COLO829 (cell line): ENCODE data around the gene ELANE.
"Not testable (repeated sequence)": the region's sequence is repeated elsewhere in the genome, so short reads cannot be mapped to it uniquely, and the experiment has no call there.

Experiments used
- DNase-seq: peaks from one replicate; pipeline ENCODE4 v3.0.0; 2012; ENCODE audit warnings: low spot score

Gene ELANE

DNA sequence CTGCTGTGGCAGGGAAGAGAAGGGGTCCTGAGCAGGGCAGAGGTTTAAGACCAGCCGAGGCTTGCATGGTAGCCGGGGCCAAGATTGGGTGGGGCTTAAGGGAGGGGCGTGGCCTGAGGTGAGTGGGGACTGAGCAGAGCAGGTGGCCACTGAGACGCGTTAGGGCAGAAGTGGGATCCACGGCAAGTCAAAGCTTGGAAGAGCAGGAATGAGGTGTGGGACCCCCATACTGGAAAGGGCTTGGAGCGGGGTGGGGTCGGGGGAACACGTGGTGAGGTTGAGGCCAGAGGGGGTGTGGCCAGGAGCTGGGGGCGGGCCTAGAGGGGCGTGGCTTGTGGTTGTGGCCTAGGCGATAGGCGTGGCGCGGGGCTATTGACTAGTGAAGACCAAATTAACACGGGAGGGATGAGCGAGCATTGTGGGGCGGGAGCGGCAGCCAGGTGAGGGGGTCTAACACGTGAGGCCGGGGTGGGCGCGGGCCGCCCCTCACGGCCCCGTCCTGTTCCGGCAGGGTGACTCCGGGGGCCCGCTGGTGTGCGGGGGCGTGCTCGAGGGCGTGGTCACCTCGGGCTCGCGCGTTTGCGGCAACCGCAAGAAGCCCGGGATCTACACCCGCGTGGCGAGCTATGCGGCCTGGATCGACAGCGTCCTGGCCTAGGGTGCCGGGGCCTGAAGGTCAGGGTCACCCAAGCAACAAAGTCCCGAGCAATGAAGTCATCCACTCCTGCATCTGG is 10.6 kb downstream of the ELANE start:
- DNase-seq: peak; percentile 77

DNA sequence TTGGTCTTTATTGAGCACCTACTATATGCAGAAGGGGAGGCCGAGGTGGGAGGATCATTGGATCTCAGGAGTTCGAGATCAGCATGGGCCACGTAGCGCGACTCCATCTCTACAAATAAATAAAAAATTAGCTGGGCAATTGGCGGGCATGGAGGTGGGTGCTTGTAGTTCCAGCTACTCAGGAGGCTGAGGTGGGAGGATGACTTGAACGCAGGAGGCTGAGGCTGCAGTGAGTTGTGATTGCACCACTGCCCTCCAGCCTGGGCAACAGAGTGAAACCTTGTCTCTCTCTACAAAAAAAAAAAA is 11.2 kb downstream of the ELANE start:
- no peak for DNase-seq

DNA sequence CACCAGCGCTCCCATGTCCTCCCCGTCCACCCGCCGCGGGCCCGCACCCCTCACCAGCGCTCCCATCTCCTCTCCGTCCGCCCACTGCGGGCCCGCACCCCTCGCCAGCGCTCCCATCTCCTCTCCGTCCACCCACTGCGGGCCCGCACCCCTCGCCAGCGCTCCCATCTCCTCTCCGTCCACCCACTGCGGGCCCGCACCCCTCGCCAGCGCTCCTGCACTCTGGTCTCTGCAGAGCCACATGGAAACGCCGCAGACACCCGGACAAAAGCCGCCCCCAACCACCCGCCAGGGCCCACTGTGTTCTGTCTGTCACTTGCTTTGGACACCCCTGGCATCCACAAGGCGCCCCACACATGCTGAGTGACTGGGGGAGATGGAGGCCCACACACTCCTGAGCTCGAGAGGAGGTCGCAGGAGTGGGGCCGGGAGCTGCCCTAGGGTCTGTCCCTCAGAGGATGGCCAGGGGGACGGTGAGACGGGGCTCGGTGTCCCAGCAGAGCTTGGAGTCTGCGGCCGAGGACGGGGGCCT is 14.7 kb downstream of the ELANE start:
- DNase-seq: no peak

DNA sequence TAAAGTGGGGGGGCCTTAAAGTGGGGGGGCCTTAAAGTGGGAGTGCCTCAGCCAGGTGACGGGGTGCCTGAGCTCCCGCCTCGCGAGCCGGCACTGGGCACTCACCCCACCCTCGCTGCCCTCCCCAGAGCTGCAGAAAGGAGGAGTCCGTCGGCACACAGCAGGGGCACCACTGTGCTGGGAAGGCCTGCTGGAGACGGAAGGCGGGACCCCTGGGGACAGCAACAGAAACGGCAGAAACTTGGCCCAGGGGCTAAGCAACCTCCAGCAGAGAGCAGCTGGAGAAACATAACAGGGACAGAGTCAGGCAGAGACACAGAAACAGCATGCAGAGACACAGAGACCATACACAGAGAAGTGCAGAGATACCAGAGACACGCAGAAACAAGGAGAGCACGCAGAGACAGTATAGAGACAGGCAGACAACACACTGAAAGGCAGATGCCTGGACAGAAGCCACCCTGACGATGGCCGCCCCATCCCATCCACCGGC is 15.2 kb downstream of the ELANE start:
- DNase-seq: no peak

DNA sequence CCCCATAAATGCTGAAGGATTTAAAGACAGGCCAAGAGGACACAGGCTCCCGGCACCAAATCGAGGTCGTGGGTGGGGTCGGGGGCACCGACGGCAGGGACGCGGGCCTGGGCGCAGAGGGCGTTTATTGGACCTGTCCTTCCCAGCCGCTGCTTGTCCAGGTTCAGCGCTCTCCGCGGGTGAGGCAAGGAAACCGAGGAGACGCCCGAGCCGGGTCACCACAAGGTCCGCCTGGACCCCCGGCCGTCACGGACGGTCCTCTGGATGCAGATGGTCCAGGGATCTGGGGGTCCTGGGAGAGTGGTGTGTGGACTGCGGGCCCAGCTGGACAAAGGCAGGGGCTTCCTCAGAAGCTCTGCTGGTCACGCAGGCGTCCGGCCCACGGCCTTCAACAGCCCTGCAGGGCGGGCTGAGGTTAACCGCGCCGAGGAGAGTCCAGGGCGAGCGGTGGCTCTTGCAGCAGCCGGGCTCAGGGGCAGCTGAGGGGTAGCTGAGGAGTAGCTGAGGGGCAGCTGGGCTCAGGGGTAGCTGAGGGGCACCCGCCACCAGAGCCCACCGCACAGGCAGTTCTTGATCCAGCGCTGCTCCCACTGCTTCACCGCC is 15.9 kb downstream of the ELANE start:
- no peak for DNase-seq

DNA sequence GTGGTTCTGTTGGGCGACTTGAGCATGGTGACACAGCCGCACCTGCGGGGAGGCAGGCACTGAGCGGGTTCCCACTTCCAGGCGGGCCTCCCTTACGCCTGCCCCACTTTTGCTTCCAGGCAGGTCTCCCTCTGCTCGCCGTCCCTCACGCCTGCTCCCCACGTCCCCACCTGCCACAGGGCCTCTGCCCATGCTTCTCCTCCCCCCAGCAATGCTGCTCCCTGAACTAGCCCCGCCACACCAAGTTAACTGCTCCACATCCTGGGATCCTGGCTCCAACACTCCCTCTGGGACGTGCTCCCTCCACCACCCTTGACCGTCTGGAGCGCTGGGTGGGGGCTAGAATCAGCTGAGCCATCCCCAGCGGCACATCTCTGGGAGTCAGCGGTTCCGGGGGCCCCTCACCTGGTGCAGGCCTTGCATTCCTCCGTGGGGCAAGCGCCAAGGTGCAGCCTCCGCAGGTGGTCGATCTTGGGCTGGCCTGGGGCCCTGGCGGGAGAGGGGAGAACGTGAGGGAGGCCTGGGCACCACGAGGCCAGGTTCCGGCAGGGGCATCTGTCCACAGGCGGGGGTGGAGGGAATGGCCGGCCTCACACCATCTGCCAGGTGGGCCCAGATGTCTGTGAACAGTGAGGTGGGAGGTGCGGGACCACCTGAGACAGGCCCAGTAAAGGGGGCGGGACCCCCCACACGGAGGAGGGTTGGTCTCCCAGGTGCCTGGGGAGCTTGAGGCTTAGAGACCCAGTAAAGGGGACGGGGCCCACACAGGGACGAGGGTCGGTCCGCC is 16.5 kb downstream of the ELANE start:
- DNase-seq: no peak

DNA sequence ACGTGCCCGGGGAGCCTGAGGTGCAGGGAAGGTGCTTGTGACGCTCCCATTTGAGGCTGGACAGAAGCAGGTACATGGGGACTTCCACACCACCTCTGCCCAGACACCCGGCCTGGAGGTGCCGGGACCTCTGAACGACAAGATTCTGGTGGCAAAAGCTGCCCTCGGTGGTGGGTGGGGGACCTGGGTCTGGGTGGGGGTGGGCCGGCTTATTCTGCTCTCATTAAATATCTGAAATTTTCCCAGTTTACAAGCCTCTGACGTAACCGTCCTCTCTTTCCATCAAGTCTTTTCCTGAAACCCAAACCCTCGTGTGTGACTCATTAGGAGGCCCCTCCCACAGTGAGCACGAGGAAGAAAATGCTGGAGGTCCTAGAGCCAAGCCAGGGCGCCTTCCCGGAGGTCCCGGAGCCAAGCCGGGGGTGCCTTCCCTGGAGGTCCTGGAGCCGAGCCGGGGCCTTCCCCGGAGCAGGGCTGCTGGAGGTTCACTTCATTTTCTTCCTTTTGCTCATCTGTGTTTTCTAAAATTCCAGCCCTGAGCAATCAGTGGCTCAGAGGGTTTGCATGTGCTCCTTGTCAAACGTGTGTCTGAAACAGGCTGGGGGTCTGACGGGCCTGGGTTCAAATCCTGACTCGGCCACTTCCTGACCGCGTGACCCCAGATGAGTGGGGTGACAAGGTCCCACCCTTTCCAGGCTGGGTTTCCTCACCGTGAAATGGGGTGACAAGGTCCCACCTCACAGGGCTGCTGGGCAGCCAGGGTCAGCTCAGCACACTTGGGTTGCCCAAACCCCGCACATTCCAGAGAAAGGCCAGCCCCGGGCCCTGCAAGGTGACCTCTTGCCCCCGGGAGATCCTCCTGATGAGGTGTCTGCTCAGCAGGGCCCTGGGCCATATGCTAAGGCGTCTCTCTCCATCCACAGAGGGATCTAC is 17.4 kb downstream of the ELANE start:
- peak; percentile 70 for DNase-seq

DNA sequence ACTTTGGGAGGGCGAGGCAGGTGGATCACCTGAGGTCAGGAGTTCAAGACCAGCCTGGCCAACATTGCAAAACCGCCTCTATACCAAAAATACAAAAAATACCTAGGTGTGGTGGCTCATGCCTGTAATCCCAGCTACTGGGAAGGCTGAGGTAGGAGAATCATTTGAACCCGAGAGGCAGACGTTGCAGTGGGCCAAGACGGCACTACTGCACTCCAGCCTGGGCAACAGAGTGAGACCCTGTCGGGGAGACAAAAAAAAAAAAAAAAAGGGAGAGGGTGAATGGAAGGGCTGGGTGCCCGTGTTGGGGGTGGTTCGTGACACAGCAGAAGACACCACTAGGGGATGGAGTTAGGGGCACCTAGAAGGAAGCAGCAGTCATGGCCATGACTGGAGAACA is 18.2 kb downstream of the ELANE start:
- DNase-seq: no peak

DNA sequence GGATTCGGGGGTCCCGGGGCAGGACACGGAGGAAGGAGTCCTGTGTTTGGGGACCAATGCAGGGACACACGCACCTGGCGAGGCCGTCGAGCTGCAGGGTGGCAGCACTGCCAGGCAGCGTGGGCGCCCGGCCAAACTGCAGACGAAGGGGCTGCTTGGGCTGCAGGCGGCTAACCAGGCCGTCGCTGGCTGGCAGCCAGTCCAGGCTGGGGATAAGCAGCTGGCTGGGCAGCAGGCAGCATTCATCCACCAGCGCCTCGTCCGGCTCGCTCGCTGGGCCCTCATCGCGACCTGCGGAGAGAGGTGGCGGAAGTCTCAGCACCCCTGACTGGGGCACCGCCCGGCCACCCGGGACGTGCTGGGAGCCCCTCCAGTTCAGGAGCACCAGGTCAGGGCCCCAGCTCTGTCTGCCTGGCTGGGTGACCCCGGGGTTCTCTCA is 18.9 kb downstream of the ELANE start:
- DNase-seq: no peak

DNA sequence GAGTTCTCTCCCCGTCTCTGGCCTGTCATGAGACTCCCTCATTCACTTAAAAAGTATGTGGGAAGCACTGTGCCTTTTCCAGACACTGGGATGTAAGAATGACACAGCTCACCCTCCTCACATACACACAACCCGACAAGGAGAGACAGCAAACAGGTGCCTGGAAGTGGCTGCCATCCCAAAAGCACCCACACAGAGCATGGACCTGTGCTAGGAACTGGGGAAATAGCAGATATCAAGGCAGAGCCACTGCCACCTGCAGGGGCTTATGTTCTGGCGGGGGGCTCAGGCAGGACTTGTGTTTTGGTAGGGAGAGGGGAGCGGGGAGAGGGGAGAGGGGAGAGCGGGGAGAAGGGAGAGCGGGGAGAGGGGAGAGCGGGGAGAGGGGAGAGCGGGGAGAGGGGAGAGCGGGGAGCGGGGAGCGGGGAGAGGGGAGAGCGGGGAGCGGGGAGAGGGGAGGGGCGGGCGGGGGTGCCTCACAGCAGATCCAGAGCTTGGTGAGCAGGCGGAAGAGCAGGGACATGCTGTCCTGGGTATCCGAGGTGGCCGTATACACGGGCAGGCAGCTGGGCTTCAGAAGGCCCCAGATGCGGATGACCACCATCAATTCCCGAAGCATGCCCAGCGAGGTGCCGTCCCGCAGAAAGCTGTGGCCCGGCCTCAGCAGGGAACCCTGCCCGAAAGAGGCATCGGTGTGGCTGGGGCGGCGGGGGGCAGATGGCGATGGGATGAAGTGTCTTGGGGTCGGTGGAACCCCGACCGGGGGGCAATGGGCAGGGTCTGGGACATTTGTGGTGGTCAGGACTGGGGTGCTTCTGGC is 19.6 kb downstream of the ELANE start:
- DNase-seq: no peak

DNA sequence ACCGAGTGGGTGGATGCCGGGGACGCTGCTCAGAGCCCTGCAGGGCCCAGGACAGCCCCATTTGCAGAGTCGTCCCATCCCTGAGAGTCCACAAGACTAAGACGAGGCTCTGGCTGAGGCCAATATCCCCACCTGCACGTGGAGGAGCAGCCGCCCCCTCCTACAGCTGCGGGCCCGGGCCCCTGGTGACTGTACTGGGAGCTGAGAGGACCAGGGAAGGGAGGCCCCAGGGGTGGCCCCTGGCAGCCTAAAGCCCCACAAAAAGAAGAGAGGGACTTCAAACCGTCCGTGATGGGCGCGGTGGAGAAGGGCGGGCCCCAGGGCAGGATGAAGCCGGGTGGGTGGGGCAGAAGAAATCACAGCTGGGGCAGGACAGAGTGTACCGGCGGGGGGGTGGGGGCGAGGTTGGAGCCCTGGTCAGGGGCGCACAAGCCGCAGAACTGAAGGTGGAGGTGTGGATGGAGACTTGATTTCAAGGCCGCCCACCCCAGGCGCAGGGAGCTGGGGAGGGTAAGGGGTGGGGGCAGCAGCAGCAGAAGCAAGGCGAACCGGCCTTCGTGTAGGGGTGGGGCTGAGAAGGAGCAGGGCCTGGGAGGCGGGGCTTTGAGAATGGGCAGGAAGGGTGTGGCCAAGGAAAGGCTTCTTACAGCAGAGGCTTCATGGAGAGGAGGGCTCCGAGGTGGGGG is 20.3 kb downstream of the ELANE start:
- peak; percentile 90 for DNase-seq

DNA sequence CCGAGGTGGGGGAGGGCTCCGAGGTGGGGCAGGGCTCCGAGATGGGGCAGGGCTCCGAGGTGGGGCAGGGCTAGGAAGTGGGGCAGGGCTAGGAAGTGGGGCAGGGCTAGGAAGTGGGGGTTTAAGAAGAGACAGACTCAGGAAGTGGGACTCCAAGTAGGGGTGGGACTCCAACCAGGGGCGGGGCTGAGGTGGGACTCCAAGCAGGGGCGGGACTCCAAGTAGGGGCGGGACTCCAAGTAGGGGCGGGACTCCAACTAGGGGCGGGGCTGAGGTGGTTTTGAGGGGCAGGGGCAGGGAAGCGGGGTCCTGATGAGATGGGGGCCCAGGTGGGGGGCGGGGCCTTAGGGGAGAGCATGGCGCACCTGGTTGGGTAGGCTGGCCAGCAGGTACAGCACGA is 21.0 kb downstream of the ELANE start:
- peak; percentile 88 for DNase-seq

DNA sequence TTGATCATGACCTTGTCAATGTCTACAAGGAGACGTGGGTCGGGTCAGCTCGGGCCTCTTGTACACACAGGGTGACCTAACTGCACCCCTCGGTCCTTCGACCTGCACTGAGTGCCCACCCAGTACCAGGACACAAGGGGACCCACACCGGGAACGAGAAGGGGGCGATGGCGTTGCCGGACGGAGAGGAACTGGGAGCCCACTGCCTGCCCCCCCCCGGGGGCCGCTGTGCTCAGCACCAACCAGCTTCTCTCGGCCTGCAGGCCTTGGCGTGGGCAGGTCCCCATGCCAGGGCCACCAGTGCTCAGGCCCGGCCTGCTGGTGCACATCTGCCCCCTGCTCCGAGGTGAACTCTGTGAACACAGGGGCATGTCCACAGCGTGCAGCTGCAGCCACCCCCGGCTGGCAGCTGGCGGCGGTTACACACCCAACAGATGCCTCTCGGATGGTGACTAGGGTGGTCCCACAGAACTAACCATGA is 21.5 kb downstream of the ELANE start:
- no peak for DNase-seq

DNA sequence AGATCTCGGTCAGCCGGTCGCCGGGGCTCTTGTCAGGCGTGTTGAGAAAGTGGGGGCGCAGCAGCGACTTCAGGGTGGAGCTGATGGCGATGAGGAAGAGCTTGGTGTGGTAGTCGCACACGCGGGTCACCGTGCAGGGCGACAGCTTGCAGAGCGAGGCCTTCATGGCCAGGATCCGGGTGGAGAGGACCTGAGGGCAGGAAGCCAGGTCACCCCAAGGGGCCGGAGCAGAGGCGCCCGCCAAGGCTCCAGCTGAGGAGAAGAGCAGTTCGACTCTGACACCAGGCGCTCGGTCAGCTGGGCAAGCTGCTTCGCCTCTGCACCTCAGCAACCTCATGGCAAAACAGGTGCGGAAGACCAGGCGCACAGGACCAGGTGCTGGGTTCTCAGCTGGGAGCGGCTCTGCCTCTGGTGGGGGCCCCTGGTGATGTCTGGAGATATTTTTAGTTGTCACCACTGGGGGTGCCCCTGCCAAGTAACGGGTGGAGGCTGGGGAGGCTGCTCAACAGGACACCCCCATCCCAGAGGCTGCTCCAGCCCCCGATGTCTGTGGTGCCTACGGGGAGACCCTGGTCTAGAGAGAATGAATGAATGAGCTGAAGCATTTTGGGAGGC is 23.3 kb downstream of the ELANE start:
- DNase-seq: no peak

DNA sequence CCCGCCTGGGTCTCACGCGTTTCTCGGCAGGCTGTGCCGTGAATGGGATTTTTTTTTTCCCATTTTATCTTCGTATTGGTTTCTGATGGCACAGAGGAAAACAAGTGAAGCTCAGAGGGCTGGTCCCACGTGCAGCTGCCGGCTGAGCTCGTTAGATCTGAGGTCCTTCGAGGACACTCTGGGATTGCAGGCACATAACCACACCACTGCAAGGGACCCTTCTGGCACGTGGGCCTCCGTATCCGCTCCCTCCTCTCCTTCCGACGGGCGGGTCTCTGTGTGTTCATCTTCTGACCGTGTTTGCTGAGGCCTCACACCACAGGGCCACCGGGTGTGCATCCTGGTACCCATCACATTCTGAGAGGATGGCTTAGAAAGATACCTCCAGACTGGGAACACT is 24.0 kb downstream of the ELANE start:
- DNase-seq: no peak

DNA sequence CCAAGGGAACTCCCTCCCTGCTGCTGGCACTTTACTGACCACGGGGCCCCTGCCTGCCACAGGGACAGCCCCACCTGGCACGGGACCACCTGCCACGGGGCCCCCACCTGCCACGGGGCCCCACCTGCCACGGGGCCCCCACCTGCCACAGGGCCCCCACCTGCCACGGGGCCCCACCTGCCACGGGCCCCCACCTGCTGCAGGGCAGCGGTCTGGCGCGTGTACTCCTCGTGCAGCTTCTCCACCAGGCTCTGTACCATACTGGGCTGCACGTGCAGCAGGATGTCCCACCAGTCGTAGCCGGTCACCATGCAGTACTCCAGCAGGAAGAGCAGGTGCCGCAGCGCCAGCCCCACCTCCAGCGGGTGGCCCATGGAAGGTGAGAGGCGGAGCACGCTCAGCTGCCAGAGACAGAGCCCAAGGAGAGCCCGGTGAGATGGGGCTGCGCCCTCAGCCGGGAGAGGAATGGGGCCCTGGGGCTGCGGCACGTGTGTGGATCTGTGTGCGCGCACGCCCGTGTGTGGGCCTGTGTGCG is 24.7 kb downstream of the ELANE start:
- no peak for DNase-seq

DNA sequence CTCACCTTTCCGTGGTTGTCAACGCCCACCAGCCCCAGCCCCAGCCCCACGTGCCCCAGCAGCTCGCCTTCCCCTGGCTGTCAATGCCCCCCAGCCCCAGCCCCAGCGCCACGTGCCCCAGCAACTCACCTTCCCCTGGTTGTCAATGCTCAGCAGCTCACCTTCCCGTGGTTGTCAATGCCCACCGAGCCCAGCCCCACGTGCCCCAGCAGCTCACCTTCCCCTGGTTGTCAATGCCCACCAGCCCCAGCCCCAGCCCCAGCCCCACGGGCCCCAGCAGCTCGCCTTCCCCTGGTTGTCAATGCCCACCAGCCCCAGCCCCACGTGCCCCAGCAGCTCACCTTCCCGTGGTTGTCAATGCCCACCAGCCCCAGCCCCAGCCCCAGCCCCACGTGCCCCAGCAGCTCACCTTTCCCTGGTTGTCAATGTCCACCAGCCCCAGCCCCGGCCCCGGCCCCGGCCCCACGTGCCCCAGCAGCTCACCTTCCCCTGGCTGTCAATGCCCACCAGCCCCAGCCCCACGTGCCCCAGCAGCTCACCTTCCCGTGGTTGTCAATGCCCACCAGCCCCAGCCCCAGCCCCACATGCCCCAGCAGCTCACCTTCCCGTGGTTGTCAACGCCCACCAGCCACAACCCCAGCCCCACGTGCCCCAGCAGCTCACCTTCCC is 26.0 kb downstream of the ELANE start:
- DNase-seq: not testable (repeated sequence)

DNA sequence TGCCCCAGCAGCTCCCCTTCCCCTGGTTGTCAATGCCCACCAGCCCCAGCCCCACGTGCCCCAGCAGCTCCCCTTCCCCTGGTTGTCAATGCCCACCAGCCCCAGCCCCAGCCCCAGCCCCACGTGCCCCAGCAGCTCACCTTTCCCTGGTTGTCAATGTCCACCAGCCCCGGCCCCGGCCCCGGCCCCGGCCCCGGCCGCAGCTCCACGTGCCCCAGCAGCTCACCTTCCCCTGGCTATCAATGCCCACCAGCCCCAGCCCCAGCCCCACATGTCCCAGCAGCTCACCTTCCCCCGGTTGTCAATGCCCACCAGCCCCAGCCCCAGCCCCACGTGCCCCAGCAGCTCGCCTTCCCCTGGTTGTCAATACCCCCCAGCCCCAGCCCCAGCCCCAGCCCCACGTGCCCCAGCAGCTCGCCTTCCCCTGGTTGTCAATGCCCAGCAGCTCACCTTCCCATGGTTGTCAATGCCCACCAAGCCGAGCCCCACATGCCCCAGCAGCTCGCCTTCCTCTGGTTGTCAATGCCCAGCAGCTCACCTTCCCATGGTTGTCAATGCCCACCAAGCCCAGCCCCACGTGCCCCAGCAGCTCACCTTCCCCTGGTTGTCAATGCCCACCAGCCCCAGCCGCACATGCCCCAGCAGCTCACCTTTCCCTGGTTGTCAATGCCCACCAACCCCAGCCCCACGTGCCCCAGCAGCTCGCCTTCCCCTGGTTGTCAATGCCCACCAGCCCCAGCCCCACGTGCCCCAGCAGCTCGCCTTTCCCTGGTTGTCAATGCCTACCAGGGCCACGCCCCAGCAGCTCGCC is 26.9 kb downstream of the ELANE start:
- DNase-seq: not testable (repeated sequence)
